GM19438 (cell line): ENCODE results near the gene UHRF2.

Experiments
- ATAC-seq: cut with Tn5 transposase; IDR thresholded peaks from one replicate; pipeline ENCODE4 v1.9.1; 2021; ENCODE audit warnings: low read depth; ENCODE audit not compliant: unreplicated experiment

UHRF2 gene

DNA sequence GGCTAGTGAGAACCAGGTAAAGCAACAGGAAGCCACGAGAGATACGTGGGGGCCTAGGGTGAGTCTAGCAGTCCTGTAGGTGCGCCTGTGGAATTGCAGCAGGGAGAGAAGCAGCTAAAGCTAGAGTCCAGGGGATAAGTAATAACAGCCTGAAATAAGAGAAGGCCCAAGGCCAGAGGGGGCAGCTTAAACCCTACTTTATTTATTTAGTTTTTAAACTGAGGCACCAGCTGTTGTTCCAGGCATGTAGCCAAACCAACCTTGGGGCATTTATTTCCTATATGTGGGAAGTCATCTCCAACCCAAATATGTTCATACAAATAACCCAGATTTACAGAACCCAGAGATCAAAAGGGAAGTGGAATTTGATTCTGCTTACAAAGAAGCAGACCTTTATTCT lies 139.0 kb downstream of the UHRF2 start:
- ATAC-seq, result no peak

DNA sequence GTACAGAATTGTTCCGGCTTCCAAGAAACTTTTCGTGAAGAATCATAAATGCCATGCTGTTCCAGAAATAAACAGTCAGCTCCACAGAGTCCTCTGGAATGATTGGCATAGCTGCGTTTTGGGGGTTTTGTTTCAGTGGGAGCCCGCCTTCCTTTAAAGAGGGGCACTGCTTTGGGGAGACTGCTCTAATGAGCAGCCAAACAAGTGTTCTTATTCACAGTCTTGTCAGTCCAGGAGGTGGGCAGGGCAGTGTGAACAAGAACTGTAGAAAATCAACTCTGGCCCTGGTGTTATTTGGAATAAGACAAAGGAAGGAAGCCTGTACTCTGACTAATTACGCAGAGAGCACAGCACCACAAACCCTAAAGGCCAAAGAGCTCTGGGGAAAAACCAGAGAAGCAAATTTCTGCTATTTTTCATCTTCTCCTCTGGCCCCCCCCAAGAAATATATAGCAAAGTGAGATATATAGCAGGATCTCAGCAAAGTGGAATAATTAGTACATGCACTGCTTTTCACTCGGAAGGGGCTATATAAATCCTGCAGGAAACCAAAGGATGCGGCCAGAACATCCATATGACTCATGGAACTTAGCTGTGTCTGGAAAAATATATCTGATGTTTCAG lies 139.6 kb downstream of the UHRF2 start:
- no peak for ATAC-seq

DNA sequence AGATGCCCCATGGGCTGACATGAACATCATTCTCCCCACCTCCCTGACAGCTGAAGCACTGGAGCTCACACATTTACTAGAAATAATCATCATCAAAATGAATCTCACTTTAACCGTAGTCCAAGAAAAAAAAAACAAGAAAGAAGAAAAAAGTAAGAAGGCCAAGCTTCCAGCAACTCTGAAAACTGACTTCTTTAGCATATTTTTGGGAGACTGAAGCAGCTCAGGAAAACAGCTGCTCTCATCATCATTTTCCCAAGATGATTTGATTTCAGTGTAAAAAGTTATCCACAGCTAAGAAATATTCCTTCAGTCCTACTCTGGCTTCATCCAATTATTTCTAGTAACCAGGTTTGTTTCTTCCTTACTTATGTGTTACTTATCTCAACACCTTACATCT lies 140.9 kb downstream of the UHRF2 start:
- no peak for ATAC-seq
